MM.1S (cell line): ENCODE measurements around the gene FOXJ3.

Source experiments
- DNase-seq: peaks from one replicate; pipeline ENCODE4 v3.0.0-alpha.2; 2015
- H2AFZ ChIP-seq: fragments of 300-600 bp; sonication (generic); 2 replicates; pipeline ENCODE4 v1.6.0; 2016; ENCODE audit warnings: antibody characterized with exemption, low read length
- H3F3A ChIP-seq: fragments of 300-600 bp; sonication (generic); 2 replicates; pipeline ENCODE4 v1.6.1; 2016; ENCODE audit warnings: mild to moderate bottlenecking, antibody characterized with exemption, low read length, moderate library complexity, mixed read lengths; ENCODE audit not compliant: insufficient read depth
- H3K27ac ChIP-seq: fragments of 300-600 bp; sonication (generic); 2 replicates; pipeline ENCODE4 v1.5.1; 2016; ENCODE audit warnings: mild to moderate bottlenecking, low read length
- H3K27me3 ChIP-seq: fragments of 300-600 bp; sonication (generic); replicated peaks from 2 replicates; pipeline ENCODE4 v1.6.0; 2016; ENCODE audit warnings: low read length; ENCODE audit not compliant: insufficient read depth
- H3K36me3 ChIP-seq: fragments of 300-600 bp; sonication (generic); replicated peaks from 2 replicates; pipeline ENCODE4 v1.6.1; 2016; ENCODE audit warnings: mild to moderate bottlenecking, low read length, mixed read lengths; ENCODE audit not compliant: insufficient read depth
- H3K4me1 ChIP-seq: fragments of 300-600 bp; sonication (generic); 2 replicates; pipeline ENCODE4 v1.6.1; 2016; ENCODE audit warnings: low read length, mixed read lengths
- H3K4me2 ChIP-seq: fragments of 300-600 bp; sonication (generic); 2 replicates; pipeline ENCODE4 v1.6.0; 2016; ENCODE audit warnings: low read depth, low read length
- H3K4me3 ChIP-seq: fragments of 300-600 bp; sonication (generic); 2 replicates; pipeline ENCODE4 v1.5.1; 2016; ENCODE audit warnings: low read length, mixed read lengths
- H3K79me2 ChIP-seq: fragments of 300-600 bp; sonication (generic); 2 replicates; pipeline ENCODE4 v1.6.1; 2016; ENCODE audit warnings: mixed run types, low read length, mixed read lengths
- H3K9ac ChIP-seq: fragments of 300-600 bp; sonication (generic); 2 replicates; pipeline ENCODE4 v1.6.1; 2016; ENCODE audit warnings: low read length, mixed read lengths
- H3K9me2 ChIP-seq: fragments of 300-600 bp; sonication (generic); replicated peaks from 2 replicates; pipeline ENCODE4 v1.6.1; 2016; ENCODE audit warnings: mild to moderate bottlenecking, low read length, mixed read lengths; ENCODE audit not compliant: insufficient read depth
- H3K9me3 ChIP-seq: fragments of 300-600 bp; sonication (generic); replicated peaks from 2 replicates; pipeline ENCODE4 v1.6.1; 2016; ENCODE audit warnings: mild to moderate bottlenecking, low read length, mixed read lengths; ENCODE audit not compliant: insufficient read depth
- H4K20me1 ChIP-seq: fragments of 300-600 bp; sonication (generic); 2 replicates; pipeline ENCODE4 v1.6.1; 2016; ENCODE audit warnings: mild to moderate bottlenecking, low read length, moderate library complexity, mixed read lengths; ENCODE audit not compliant: insufficient read depth
- EZH2 ChIP-seq: fragments of 300-600 bp; sonication (generic); optimal IDR thresholded peaks from 2 replicates; pipeline ENCODE3; 2017; ENCODE audit warnings: low read depth, mild to moderate bottlenecking, antibody characterized with exemption, low read length, mixed read lengths
- EZH2phosphoT487 ChIP-seq: fragments of 300-600 bp; sonication (generic); IDR thresholded peaks from 2 replicates; pipeline ENCODE4 v1.6.1; 2018; ENCODE audit warnings: antibody characterized with exemption, low read length
- TF ChIP-seq, protein P1 (sequence below): fragments of 300-600 bp; sonication (generic); IDR thresholded peaks from 2 replicates; pipeline ENCODE4 v1.5.1; 2016; ENCODE audit warnings: antibody characterized with exemption, low read length, mixed read lengths

The FOXJ3 gene

GRCh38 chr1:42130061-42130660 lies 204.9 kb downstream of the FOXJ3 start:
- TF ChIP-seq, protein P1, sequence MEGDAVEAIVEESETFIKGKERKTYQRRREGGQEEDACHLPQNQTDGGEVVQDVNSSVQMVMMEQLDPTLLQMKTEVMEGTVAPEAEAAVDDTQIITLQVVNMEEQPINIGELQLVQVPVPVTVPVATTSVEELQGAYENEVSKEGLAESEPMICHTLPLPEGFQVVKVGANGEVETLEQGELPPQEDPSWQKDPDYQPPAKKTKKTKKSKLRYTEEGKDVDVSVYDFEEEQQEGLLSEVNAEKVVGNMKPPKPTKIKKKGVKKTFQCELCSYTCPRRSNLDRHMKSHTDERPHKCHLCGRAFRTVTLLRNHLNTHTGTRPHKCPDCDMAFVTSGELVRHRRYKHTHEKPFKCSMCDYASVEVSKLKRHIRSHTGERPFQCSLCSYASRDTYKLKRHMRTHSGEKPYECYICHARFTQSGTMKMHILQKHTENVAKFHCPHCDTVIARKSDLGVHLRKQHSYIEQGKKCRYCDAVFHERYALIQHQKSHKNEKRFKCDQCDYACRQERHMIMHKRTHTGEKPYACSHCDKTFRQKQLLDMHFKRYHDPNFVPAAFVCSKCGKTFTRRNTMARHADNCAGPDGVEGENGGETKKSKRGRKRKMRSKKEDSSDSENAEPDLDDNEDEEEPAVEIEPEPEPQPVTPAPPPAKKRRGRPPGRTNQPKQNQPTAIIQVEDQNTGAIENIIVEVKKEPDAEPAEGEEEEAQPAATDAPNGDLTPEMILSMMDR = no peak
- TF ChIP-seq EZH2phosphoT487 = no peak
- no peak for TF ChIP-seq EZH2

GRCh38 chr1:42128964-42129363 lies 206.1 kb downstream of the FOXJ3 start:
- no peak overlapping the region for H2AFZ ChIP-seq
- DNase-seq = no peak
- H3K9me3 ChIP-seq = no peaks in the 10 kb centered on the region
- no peaks in the 10 kb centered on the region for H3K36me3 ChIP-seq
- no peak overlapping the region for H3K4me2 ChIP-seq
- H3K9ac ChIP-seq = no peak overlapping the region
- no peaks in the 10 kb centered on the region for H3K79me2 ChIP-seq
- no peaks in the 10 kb centered on the region for H3K4me1 ChIP-seq
- no peaks in the 10 kb centered on the region for H4K20me1 ChIP-seq
- H3F3A ChIP-seq = no peaks in the 10 kb centered on the region
- H3K4me3 ChIP-seq = no peak overlapping the region
- no peaks in the 10 kb centered on the region for H3K27me3 ChIP-seq
- H3K9me2 ChIP-seq = no peaks in the 10 kb centered on the region
- H3K27ac ChIP-seq = no peak overlapping the region
- TF ChIP-seq EZH2 (no peak), EZH2phosphoT487 (no peak)
- TF ChIP-seq, protein P1 = no peak

More at GRCh38 chr1:42130061-42130660, 204.9 kb downstream of the FOXJ3 start:
- Histone ChIP-seq H3K4me2 (no peak overlapping the region), H3K36me3 (no peaks in the 10 kb centered on the region), H3K4me1 (no peaks in the 10 kb centered on the region), H3K9ac (no peak overlapping the region), H3K9me2 (no peaks in the 10 kb centered on the region), H3K4me3 (no peak overlapping the region), H4K20me1 (no peaks in the 10 kb centered on the region), H3K27ac (no peak overlapping the region), H2AFZ (no peak overlapping the region), H3K79me2 (no peaks in the 10 kb centered on the region), H3F3A (no peaks in the 10 kb centered on the region), H3K9me3 (no peaks in the 10 kb centered on the region), H3K27me3 (no peaks in the 10 kb centered on the region)
- no peak for DNase-seq

DNA sequence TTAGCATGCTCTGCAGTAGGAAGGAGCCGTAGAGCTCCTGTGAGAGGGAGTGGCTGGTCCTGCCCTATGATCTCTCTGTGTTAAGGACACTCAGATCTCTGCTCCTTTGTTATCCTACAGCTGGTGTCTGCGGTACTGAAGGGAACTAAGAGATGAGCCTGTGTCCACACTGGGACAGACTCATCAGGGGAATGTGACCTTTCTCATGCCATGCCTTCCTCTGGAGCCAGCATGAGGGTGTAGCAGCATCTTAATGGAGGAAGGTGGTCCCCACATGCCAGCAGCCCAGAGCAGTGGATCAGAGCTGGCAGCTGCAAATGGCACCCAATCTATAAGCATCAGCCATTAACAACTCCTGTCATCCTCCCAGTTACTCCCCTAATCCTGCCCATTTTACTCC lies 206.5 kb downstream of the FOXJ3 start:
- TF ChIP-seq, protein P1 = no peak
- TF ChIP-seq EZH2phosphoT487 (no peak), EZH2 (no peak)
- Histone ChIP-seq H3K9me2 (no peaks in the 10 kb centered on the region), H3K4me3 (no peak overlapping the region), H3K27ac (no peak overlapping the region), H3K9me3 (no peaks in the 10 kb centered on the region), H3K36me3 (no peaks in the 10 kb centered on the region), H3F3A (no peaks in the 10 kb centered on the region), H3K4me1 (no peaks in the 10 kb centered on the region), H3K79me2 (no peaks in the 10 kb centered on the region), H4K20me1 (no peaks in the 10 kb centered on the region), H3K4me2 (no peak overlapping the region), H3K27me3 (no peaks in the 10 kb centered on the region), H2AFZ (no peak overlapping the region), H3K9ac (no peak overlapping the region)
- no peak for DNase-seq
